GM12801 (cell line): ENCODE measurements around the gene RIOK2.

Experiments
- TF ChIP-seq, protein P1 (sequence below): IDR thresholded peaks from one replicate; pipeline ENCODE4 v1.5.1; 2011; ENCODE audit warnings: control low read depth; ENCODE audit not compliant: insufficient read length; ENCODE audit errors: extremely low read depth

Gene RIOK2

DNA sequence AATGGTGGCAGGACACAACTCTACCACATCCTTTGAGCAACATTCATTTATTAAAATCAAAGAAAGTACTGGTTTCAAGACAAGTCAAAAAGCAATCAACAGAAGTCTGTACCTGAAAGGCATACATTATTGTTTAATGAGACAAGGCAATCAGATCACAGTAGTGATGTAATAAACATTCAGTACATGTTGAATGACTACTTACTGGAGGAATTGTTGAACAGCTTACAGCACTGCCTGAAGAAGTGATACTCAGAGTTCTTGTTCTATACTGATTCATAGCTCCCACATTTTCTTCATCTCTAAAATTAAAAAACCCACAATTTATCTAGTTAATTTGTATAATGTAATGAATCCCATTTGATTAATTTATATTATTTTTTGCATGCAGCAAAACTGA lies 18.2 kb downstream of the RIOK2 start:
- TF ChIP-seq, protein P1, sequence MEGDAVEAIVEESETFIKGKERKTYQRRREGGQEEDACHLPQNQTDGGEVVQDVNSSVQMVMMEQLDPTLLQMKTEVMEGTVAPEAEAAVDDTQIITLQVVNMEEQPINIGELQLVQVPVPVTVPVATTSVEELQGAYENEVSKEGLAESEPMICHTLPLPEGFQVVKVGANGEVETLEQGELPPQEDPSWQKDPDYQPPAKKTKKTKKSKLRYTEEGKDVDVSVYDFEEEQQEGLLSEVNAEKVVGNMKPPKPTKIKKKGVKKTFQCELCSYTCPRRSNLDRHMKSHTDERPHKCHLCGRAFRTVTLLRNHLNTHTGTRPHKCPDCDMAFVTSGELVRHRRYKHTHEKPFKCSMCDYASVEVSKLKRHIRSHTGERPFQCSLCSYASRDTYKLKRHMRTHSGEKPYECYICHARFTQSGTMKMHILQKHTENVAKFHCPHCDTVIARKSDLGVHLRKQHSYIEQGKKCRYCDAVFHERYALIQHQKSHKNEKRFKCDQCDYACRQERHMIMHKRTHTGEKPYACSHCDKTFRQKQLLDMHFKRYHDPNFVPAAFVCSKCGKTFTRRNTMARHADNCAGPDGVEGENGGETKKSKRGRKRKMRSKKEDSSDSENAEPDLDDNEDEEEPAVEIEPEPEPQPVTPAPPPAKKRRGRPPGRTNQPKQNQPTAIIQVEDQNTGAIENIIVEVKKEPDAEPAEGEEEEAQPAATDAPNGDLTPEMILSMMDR, result no peak

DNA sequence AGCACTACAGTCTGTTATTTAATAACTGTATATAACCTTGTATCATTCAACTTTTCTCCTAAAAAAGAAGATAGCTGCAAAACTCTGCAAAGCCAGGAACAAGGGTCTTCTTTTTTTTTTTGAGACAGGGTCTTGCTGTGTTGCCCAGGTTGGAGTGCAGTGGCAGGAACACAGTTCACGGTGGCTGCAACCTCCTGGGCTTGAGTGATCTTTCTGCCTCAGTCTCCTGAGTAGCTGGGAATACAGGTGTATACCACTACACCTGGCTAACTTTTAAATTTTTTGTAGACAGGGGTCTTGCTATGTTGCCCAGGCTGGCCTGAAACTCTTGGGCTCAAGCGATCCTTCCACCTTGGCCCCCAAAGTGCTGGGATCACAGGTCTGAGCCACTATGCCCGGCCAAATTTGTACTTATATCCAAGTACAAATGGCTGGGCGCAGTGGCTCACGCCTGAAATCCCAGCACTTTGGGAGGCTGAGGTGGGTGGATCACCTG lies 19.2 kb downstream of the RIOK2 start:
- TF ChIP-seq, protein P1, result no peak

DNA sequence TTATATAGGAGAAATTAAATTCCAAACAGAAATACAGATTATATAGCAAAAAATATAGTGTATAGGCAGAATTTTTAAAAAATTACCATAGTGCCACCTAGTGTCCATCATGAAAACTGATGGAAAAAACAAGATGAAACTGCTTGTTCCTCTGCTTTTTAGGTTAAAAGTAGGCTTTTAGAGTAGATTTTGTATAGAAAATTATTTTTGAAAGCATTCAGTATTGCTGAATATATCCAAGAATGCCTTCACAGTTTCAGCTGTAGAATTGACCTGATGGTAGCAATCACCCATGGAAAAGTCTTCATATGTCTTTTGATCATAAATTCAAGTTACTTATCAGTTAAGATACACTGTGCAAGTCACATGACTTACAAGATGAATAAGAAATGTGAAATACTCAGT lies 19.7 kb downstream of the RIOK2 start:
- TF ChIP-seq, protein P1, result no peak

DNA sequence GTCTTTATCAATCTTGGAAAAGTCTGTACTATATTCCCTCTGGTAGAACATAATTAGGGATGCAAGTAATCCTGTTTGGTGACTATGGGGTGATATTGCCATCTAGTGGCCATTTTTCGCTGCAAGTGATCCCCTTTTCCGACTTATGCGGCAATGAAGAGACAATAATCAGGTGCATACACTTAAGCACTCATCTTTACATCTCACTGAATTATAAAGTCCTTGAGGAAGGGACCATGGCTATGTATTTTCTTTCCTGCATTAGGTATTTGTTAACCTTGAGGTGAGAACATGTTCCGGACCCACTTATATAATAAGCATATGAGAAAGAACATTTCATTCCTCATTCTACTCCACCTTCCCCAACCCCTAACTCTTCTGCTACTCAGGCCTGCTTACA lies 21.0 kb downstream of the RIOK2 start:
- TF ChIP-seq, protein P1, result no peak

DNA sequence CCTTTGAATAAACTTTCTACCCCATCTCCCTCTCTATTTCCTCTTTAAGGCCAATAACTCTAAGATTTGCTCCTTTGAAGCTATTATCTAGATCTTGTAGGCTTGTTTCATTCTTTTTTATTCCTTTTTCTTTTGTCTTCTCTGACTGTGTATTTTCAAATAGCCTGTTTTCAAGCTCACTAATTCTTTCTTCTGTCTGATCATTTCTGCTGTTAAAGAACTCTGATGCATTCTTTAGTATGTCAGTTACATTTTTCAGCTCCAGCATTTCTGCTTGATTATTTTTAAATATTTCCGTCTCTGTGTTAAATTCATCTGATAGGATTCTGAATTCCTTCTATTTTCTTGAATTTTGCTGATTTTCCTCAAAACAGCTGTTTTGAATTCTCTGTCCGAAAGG lies 25.4 kb downstream of the RIOK2 start:
- TF ChIP-seq, protein P1, result no peak

DNA sequence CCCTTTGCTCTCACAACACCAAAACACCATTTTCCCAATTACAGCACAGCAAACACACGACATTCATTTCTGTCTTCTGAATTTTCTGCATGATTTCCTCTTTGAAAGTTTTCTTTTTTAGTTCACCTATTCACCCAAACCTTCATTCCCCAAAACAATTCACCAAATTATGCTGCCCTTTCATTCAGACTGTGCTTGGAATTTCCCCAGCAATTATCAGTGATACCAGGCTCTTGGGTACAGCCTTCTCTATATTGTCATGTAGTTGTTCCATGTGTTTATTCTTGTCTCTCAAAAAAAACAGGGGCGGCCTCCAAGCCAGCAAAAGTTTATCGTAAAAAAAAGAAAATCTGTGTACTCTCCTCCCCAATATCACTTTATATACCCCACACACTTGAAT lies 31.7 kb downstream of the RIOK2 start:
- TF ChIP-seq, protein P1, result no peak

DNA sequence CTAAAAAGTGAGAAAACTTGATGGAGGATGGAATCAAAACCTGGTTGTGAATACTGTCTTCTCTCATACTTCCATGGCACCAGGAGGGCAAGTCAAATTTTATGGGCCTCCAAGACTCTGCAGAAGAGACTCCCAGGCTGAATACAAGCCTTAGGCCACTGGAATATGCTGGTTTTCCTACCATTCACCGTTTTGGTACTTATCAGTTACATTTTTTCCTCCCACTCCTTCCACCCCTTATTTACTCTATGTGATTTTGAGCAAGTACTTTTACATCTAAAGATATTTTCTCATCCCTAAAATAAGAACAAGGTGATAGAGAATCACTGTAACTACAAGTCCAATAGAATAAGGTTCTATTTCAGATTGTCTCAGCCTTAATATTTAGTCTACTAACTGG lies 32.6 kb downstream of the RIOK2 start:
- TF ChIP-seq, protein P1, result no peak

DNA sequence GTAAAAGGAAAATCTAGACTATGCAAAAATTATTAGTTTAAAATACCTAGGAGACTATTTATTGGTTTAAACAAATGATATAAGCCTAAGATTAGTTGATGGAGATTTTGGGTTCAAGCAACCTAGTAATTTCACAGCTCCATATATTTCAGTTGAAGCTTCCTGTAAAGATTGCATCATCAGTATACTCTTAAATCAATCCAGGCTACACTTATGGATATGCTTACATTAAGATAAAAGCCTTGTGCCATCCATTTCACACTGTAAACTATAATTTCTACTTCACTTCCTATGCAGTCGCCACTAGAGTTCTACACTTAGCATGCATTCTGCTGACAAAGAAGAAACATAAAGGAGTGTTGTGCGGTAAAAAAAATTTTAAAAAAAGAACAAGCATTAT lies 33.3 kb downstream of the RIOK2 start:
- TF ChIP-seq, protein P1, result no peak
